HepG2 (cell line): Measurements from ENCODE around the gene TYMP. TPM values are rescaled to one million over a fixed set of nuclear protein-coding genes. Genes with fewer than 3 reads are reported as not detected.

ENCODE experiments used
- CHD4 ChIP-seq: fragments of 200-600 bp; sonication (generic); IDR thresholded peaks from 2 replicates; pipeline ENCODE4 v1.7.0; 2017; ENCODE audit warnings: mild to moderate bottlenecking, low read length, borderline replicate concordance
- GFI1 ChIP-seq: sonication (generic); formaldehyde crosslinking; IDR thresholded peaks from 2 replicates; pipeline ENCODE4 v1.5.0; 2020; ENCODE audit warnings: missing genetic modification reagents, mild to moderate bottlenecking, borderline replicate concordance
- GTF2F1 ChIP-seq: fragments of 150-350 bp; IDR thresholded peaks from 2 replicates; pipeline ENCODE4 v1.6.1; 2014; ENCODE audit warnings: low read length
- HDAC1 ChIP-seq: sonication (generic); formaldehyde crosslinking; IDR thresholded peaks from 2 replicates; pipeline ENCODE4 v1.5.1; 2020; ENCODE audit warnings: mild to moderate bottlenecking, missing genetic modification reagents
- KAT7 ChIP-seq: IDR thresholded peaks from 2 replicates; pipeline ENCODE4 v1.6.1; 2018; ENCODE audit warnings: borderline replicate concordance, missing compliant biosample characterization
- KLF11 ChIP-seq: IDR thresholded peaks from 2 replicates; pipeline ENCODE4 v1.6.1; 2016; ENCODE audit warnings: missing compliant biosample characterization
- KLF9 ChIP-seq: IDR thresholded peaks from 2 replicates; pipeline ENCODE4 v1.6.1; 2016; ENCODE audit warnings: low read depth
- RCOR2 ChIP-seq: IDR thresholded peaks from 2 replicates; pipeline ENCODE4 v1.6.1; 2016; ENCODE audit warnings: missing biosample characterization, missing genetic modification reagents
- SIX4 ChIP-seq: sonication (generic); formaldehyde crosslinking; IDR thresholded peaks from 2 replicates; pipeline ENCODE4 v1.4.0; 2020; ENCODE audit warnings: missing genetic modification reagents
- ZFP36L2 ChIP-seq: sonication (generic); formaldehyde crosslinking; IDR thresholded peaks from 2 replicates; pipeline ENCODE4 v1.4.0; 2020; ENCODE audit warnings: missing genetic modification reagents
- ZMYM3 ChIP-seq: sonication (generic); formaldehyde crosslinking; IDR thresholded peaks from 2 replicates; pipeline ENCODE4 v1.5.1; 2020; ENCODE audit warnings: mild to moderate bottlenecking, missing genetic modification reagents
- ZNF138 ChIP-seq: sonication (generic); formaldehyde crosslinking; IDR thresholded peaks from 2 replicates; pipeline ENCODE4 v1.5.0; 2020; ENCODE audit warnings: mild to moderate bottlenecking, low read depth, missing genetic modification reagents
- ZNF563 ChIP-seq: sonication (generic); formaldehyde crosslinking; IDR thresholded peaks from 2 replicates; pipeline ENCODE4 v1.8.0; 2022; ENCODE audit warnings: mild to moderate bottlenecking, moderate library complexity, missing genetic modification reagents
- ZNF737 ChIP-seq: sonication (generic); formaldehyde crosslinking; IDR thresholded peaks from 2 replicates; pipeline ENCODE4 v1.5.0; 2020; ENCODE audit warnings: missing genetic modification reagents, mild to moderate bottlenecking, borderline replicate concordance
- ZNF839 ChIP-seq: sonication (generic); formaldehyde crosslinking; IDR thresholded peaks from 2 replicates; pipeline ENCODE4 v1.4.0; 2020; ENCODE audit warnings: missing genetic modification reagents, mild to moderate bottlenecking, borderline replicate concordance
- polyA plus RNA-seq, 8 experiments: library from polyadenylated mRNA; depleted of rRNA in 3 of 8; stranded (reverse) in 7 of 8; unstranded in 1 of 8; fragments of >200 nt; fragmentation: Illumina TruSeq in 4 of 8; extraction: Trizol in 4 of 8; gene quantifications; 2 replicates each; pipeline versions ENCODE4 v1.2.1 to v1.2.3, GENCODE V29; 2011 to 2016; ENCODE audit warnings: low read depth in 4 of 8, missing spikeins in 1 of 8, mixed read lengths in 1 of 8; ENCODE audit not compliant: insufficient read depth in 1 of 8
- total RNA-seq, 5 experiments: library from RNA; depleted of rRNA; stranded (reverse); fragments of >200 nt; fragmentation: Illumina TruSeq; extraction: Trizol; gene quantifications; 2 replicates each; pipeline ENCODE4 v1.2.3, GENCODE V29; 2016; ENCODE audit warnings: low read depth in 1 of 5
- TF ChIP-seq, protein P1 (sequence below): sonication (generic); formaldehyde crosslinking; IDR thresholded peaks from 2 replicates; pipeline ENCODE4 v1.5.0; 2020; ENCODE audit warnings: mild to moderate bottlenecking, low read depth, missing genetic modification reagents, borderline replicate concordance
- TF ChIP-seq, protein P2 (sequence below): sonication (generic); formaldehyde crosslinking; IDR thresholded peaks from 2 replicates; pipeline ENCODE4 v1.9.0; 2021; ENCODE audit warnings: mild to moderate bottlenecking, missing genetic modification reagents
- TF ChIP-seq, protein P3 (sequence below): sonication (generic); formaldehyde crosslinking; IDR thresholded peaks from 2 replicates; pipeline ENCODE4 v1.4.0; 2020; ENCODE audit warnings: missing genetic modification reagents
- TF ChIP-seq, protein P4 (sequence below): IDR thresholded peaks from 2 replicates; pipeline ENCODE4 v1.6.1; 2016

Gene TYMP
- total and polyA plus RNA-seq, 2 of the 13 experiments (the other 11 are each of a cell fraction or from before 2014, with no cell fraction given), result 3.9 to 4.3 TPM

DNA sequence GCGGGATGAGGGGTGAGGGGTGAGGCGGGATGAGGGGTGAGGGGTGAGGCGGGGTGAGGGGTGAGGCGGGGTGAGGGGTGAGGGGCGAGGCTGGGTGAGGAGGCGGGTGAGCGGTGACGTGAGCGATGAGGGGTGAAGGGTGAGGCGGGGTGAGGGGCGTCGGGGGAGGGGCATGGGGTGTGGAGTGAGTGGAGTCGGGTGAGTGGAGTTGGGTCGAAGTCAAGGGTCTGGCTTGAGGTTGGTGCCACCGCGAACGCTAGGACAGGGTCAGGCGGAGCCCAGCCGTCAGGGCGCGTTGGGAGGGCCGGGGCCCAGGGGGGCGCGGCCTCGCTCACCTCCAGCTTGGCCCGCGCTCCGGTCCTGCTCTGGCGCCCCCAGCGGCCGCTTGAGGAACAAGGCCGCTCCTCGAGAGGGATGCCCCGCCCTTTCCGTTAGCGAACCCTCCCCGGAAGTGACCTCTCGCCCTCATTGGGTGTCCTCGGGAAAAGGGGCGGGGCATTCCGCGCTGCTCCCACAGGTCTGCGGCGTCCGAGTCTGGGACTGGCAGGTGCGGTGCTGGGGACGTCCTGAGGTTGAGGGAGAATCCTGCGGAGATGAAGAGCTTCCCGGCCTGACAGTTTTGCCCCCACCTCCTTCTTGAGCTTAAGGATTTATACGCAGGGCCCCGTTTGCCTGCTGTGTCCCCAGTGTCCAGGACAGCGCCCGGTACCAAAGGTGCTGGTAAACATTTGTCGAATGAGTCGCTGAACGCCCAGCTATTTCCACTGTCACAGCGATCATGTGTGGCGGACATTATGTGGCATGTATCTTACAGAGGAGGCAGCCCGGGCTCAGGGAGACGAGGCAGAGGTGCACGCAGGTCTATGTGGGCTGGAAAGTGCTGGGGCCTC, 33.0 kb upstream of the TYMP start, which contains the start of gene SYCE3 (continued):
- TF ChIP-seq, protein P1, sequence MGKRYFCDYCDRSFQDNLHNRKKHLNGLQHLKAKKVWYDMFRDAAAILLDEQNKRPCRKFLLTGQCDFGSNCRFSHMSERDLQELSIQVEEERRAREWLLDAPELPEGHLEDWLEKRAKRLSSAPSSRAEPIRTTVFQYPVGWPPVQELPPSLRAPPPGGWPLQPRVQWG (CRISPR knock-in tag), result no peak
- TF ChIP-seq ZNF138 (CRISPR knock-in tag), result peak; percentile 32; the same call in 1 of the 2 replicates
- TF ChIP-seq, protein P2, sequence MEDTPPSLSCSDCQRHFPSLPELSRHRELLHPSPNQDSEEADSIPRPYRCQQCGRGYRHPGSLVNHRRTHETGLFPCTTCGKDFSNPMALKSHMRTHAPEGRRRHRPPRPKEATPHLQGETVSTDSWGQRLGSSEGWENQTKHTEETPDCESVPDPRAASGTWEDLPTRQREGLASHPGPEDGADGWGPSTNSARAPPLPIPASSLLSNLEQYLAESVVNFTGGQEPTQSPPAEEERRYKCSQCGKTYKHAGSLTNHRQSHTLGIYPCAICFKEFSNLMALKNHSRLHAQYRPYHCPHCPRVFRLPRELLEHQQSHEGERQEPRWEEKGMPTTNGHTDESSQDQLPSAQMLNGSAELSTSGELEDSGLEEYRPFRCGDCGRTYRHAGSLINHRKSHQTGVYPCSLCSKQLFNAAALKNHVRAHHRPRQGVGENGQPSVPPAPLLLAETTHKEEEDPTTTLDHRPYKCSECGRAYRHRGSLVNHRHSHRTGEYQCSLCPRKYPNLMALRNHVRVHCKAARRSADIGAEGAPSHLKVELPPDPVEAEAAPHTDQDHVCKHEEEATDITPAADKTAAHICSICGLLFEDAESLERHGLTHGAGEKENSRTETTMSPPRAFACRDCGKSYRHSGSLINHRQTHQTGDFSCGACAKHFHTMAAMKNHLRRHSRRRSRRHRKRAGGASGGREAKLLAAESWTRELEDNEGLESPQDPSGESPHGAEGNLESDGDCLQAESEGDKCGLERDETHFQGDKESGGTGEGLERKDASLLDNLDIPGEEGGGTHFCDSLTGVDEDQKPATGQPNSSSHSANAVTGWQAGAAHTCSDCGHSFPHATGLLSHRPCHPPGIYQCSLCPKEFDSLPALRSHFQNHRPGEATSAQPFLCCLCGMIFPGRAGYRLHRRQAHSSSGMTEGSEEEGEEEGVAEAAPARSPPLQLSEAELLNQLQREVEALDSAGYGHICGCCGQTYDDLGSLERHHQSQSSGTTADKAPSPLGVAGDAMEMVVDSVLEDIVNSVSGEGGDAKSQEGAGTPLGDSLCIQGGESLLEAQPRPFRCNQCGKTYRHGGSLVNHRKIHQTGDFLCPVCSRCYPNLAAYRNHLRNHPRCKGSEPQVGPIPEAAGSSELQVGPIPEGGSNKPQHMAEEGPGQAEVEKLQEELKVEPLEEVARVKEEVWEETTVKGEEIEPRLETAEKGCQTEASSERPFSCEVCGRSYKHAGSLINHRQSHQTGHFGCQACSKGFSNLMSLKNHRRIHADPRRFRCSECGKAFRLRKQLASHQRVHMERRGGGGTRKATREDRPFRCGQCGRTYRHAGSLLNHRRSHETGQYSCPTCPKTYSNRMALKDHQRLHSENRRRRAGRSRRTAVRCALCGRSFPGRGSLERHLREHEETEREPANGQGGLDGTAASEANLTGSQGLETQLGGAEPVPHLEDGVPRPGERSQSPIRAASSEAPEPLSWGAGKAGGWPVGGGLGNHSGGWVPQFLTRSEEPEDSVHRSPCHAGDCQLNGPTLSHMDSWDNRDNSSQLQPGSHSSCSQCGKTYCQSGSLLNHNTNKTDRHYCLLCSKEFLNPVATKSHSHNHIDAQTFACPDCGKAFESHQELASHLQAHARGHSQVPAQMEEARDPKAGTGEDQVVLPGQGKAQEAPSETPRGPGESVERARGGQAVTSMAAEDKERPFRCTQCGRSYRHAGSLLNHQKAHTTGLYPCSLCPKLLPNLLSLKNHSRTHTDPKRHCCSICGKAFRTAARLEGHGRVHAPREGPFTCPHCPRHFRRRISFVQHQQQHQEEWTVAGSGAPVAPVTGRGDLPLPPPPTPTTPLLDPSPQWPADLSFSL (CRISPR knock-in tag), result no peak
- TF ChIP-seq ZNF839 (CRISPR knock-in tag), result no peak
- no peak for TF ChIP-seq CHD4
- TF ChIP-seq, protein P3, sequence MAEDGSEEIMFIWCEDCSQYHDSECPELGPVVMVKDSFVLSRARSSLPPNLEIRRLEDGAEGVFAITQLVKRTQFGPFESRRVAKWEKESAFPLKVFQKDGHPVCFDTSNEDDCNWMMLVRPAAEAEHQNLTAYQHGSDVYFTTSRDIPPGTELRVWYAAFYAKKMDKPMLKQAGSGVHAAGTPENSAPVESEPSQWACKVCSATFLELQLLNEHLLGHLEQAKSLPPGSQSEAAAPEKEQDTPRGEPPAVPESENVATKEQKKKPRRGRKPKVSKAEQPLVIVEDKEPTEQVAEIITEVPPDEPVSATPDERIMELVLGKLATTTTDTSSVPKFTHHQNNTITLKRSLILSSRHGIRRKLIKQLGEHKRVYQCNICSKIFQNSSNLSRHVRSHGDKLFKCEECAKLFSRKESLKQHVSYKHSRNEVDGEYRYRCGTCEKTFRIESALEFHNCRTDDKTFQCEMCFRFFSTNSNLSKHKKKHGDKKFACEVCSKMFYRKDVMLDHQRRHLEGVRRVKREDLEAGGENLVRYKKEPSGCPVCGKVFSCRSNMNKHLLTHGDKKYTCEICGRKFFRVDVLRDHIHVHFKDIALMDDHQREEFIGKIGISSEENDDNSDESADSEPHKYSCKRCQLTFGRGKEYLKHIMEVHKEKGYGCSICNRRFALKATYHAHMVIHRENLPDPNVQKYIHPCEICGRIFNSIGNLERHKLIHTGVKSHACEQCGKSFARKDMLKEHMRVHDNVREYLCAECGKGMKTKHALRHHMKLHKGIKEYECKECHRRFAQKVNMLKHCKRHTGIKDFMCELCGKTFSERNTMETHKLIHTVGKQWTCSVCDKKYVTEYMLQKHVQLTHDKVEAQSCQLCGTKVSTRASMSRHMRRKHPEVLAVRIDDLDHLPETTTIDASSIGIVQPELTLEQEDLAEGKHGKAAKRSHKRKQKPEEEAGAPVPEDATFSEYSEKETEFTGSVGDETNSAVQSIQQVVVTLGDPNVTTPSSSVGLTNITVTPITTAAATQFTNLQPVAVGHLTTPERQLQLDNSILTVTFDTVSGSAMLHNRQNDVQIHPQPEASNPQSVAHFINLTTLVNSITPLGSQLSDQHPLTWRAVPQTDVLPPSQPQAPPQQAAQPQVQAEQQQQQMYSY (CRISPR knock-in tag), result no peak
- TF ChIP-seq ZFP36L2, result no peak
- no peak for TF ChIP-seq GTF2F1
- TF ChIP-seq HDAC1 (CRISPR knock-in tag), result peak; percentile 39; the same call in 1 of the 2 replicates
- TF ChIP-seq ZNF563 (CRISPR knock-in tag), result no peak
- TF ChIP-seq KLF9, result 0 out of 2 replicates have a peak, but pooled peaks have one; percentile 10
- TF ChIP-seq KAT7 (CRISPR knock-in tag), result no peak
- TF ChIP-seq, protein P4, sequence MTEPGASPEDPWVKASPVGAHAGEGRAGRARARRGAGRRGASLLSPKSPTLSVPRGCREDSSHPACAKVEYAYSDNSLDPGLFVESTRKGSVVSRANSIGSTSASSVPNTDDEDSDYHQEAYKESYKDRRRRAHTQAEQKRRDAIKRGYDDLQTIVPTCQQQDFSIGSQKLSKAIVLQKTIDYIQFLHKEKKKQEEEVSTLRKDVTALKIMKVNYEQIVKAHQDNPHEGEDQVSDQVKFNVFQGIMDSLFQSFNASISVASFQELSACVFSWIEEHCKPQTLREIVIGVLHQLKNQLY (CRISPR knock-in tag), result no peak
- TF ChIP-seq KLF11 (CRISPR knock-in tag), result no peak
- no peak for TF ChIP-seq SIX4 (CRISPR knock-in tag)
- TF ChIP-seq GFI1, result no peak
- TF ChIP-seq ZMYM3 (CRISPR knock-in tag), result no peak
- no peak for TF ChIP-seq RCOR2 (CRISPR knock-in tag)
- no peak for TF ChIP-seq ZNF737 (CRISPR knock-in tag)
